Left cardiac atrium (tissue), 4 donors: ENCODE data around the gene ADGRB3. TPM values are rescaled to one million over a fixed set of nuclear protein-coding genes. Genes with fewer than 3 reads are reported as not detected.
"Not testable (repeated sequence)": the region's sequence is repeated elsewhere in the genome, so short reads cannot be mapped to it uniquely, and the experiment has no call there.

Experiments
- ATAC-seq, 2 donors: fragments of 200-7000 bp; cut with Tn5 transposase; one replicate each; pipeline ENCODE4 v1.9.1; 2020; ENCODE audit warnings: mild to moderate bottlenecking in 2 of 2, moderate library complexity in 2 of 2
- DNase-seq: peaks from one replicate; pipeline ENCODE4 v3.0.0-alpha.2; 2020
- intact Hi-C, 2 donors: fragments of 100-400 bp; cut with DNase I; formaldehyde crosslinking; loops; one replicate each; pipeline versions ENCODE4 v1.14.1 to v1.15.1; 2022 to 2023
- total RNA-seq, 2 donors: library from RNA; stranded (reverse); fragmentation: NEBNext Ultra II Directional; extraction: Animal tissue kit (Norgen Biotek cat#: 25700); gene quantifications; one replicate each; pipeline ENCODE4 v1.2.1, GENCODE V29; 2021
- donor health status: DM: no; HTN: yes; CAD: no.
- donor health status: DM: no; HTN: yes; CAD: no; lungs with severe emphysema.
- donor health status: DM: yes; HTN: yes; CAD: no.
- donor health status: Dilated cardiomyopathy.

The ADGRB3 gene
- total RNA-seq, 2 donors from 2014 or later: 1.7 to 2.3 TPM

DNA sequence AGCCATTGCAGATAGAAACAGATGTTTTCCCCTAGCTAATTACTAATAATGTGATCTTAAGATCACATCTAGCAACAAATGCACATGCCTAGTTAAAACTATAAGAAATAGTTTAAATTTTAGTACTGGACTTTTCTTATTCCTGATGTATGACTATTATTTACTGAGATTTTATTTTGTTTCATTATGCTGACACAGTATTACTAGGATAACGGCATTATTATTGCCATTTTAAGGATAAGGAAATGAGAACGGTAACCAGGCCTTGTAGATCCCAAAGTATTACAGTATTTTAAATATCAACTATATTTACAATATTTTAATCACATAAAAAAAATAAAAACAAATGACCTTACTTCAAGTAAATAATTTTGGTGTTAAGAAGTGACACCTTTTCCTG is 240.3 kb downstream of the ADGRB3 start:
- ATAC-seq: no peak
- DNase-seq: no peak
- intact Hi-C loops: loop anchor here in 1 of 2 donors (5.0 to 10.0 kb wide), 2 partner anchors 82 to 849 kb away; no protein-coding TSS in a partner anchor

DNA sequence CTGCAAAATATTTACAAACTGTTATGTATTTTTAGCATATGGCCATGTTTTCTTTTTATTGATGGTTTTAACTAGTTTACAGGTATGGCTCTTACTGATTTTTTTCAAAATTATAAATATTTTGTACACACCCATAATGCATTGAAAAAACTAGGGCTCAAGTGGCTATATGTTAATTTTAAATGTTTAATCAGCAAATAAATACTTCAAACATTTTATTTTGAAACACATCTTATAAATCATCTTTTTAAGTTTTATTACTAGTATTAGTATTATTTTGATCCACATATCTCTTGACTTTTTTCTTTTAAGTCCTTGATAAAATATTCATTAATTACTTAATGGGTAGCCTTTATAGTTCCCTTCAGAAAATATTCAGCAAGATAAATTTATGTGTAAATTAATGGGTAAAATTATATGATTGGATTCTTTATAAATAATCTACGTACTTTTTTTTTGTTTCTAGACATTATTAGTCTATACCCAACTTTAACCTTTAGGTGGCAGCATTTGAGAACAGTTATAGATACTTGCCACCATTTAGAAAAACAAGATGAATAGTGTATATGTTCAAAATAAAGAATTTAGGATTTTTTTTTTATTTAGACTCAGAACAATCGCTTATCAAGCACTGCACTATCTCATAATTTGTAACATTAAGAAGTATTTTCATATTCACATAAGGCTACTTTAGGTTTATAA is 241.9 kb downstream of the ADGRB3 start:
- no peak for ATAC-seq
- DNase-seq: no peak
- intact Hi-C loops: loop anchor here in 1 of 2 donors (5.0 to 10.0 kb wide), 2 partner anchors 80 to 848 kb away; no protein-coding TSS in a partner anchor

DNA sequence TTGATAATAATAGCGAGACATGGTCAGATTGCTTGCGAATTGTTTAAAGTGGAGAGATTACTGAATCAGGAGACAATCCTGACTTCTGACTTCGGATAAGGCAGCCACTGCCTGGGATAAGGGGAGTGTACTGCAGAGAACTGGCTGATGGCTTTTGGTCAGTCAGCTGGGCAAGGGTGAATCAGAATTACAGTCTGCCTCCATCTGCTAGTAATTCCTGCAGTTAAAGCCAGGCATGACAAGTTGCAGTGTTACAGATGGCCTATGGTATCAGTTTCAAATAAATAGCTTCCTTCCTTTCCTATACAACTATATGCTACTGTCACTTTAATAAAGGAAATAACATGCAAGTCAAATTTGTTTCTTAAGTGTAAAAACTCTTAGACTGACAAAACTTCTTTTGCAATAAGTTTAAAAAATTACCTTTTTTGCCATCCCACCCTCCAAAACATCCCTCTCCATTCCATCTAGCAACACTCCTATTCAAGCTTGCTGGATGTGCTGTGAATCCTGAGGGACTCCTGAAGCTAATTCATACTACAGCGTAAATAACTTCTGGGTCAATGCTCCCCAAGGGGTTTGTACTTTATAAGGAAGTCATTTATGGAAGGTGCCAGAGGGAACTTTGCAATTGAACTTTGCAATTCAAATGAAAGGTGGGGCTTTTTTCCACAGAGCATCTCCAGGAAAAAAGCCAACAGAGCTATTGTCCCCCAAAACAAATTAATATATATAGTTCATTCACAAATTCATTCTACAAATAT is 245.2 kb downstream of the ADGRB3 start:
- intact Hi-C loops: no loop called here
- no peak for ATAC-seq
- DNase-seq: no peak

DNA sequence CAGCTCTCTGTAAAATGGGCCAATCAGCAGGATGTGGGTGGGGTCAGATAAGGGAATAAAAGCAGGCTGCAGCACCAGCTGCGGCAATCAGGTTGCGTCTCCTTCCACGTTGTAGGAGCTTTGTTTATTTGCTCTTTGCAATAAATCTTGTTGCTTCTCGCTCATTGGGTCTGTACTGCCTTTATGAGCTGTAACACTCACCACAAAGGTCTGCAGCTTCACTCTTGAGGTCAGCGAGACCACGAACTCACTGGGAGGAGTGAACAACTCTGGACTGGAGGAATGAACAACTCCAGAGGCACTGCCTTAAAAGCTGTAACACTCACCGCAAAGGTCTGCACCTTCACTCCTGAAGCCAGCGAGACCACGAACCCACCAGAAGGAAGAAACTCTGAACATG is 248.2 kb downstream of the ADGRB3 start:
- DNase-seq, ATAC-seq, intact Hi-C loops: not testable (repeated sequence)

DNA sequence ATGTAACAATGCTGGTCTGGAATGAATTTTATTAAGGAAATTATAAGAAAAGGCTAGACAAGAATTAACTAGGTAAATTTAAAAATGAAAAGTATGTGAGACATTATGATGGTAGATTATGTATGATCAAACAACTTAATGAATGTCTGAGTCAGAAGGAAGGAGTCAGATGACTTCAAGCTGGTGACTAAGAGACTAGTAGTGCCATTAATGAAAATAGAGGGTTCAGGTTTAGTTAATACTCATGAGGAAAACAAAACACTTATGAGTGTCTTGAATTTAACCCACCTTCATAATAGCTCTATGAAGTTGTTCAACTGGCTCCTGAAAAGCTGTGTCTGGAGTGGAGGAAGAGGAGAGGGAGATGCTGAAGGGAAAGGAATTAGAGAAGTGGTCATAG is 256.3 kb downstream of the ADGRB3 start:
- no peak for ATAC-seq
- DNase-seq: no peak
- intact Hi-C loops: no loop called here

DNA sequence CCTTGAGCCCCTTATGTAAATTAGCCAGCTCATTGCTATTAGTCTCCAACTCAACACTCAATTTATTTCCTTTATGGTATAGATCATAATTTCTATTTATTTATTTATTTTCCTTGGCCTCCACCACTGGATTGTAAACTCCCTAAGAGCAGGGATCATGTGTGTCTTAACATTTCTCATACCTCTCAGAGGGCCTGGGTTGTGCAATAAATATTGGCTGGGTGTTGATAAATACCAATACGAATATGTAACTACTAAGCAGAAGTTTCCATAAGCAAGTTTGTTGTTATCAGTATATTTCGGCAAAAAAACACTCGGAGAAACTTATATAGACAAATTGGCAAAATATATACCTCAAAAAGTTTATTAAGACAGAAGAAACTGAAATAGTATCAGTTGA is 257.4 kb downstream of the ADGRB3 start:
- intact Hi-C loops: no loop called here
- no peak for ATAC-seq
- no peak for DNase-seq

DNA sequence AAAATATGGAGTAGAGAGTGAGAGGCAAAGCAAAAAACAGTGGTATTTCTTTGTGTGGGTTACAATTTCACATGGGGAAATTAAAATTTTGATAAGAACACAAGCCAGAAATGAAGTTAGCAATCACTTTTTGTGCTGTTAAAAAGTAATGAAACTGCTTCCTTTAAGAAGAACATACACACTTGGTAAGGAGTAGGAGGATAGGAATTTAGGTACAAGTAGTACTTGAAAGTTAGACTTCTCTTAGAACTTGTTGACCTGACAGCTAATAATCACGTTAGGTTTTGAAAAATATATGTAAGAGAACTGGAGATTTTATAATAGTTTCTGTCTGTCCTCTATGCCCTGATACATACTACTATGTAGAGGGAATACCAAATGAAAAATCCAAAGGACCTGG is 260.8 kb downstream of the ADGRB3 start:
- DNase-seq (no peak), ATAC-seq (no peak)
- intact Hi-C loops: no loop called here

DNA sequence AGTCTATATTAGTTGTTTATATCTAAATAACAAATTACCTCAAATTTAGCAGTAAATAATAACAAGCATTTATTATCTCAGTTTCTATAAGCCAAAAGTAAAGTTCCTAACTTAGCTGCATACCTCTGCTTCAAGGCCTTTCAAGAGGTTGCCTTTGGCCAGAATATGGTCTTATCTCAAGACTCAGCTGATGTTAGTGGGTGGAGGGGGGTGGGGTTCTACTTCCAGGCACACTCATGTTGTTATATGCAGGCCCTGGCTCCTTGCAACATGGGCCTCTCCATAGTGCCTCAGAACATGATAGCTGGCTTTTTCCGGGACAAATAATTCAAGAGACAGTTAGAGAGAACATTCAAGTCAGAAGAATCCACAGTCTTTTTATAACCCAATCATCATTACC is 266.0 kb downstream of the ADGRB3 start:
- ATAC-seq (no peak), DNase-seq (no peak)
- intact Hi-C loops: no loop called here

DNA sequence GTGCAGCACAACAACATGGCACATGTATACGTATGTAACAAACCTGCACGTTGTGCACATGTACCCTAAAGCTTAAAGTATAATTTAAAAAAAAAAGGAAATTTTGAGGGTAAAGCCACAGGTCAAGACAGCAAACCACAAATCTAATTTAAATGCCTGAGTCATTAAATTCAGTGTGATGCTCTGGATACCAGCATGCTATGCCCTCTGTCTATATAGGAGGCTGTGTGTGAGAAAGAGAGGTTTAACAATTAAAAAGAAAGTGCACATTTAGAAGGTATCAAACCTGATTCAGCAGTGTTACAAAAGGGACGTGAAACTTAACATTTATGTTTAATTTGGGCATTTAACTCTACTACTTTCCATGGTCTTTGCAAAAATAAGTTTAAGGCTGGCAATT is 276.3 kb downstream of the ADGRB3 start:
- DNase-seq (no peak), ATAC-seq (no peak)
- intact Hi-C loops: no loop called here

DNA sequence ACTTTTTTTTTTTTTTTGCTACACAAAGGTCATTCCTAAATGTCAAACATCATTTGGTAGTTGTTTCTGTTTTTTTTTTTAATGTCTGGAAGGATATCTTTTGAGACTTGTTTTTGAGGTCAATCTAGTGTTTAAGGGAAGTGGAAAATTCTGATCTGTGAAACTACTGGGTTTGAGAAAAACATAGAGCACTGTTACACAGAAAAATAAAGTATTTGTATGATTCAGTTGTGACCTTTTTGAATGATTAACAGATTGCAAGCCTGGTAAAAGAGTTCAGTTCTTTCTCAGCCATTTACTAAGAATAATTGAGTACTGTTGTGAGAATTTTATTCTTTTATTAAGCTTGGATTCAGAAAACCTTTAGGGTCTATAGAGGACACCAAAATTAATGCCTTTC is 276.7 kb downstream of the ADGRB3 start:
- intact Hi-C loops: no loop called here

DNA sequence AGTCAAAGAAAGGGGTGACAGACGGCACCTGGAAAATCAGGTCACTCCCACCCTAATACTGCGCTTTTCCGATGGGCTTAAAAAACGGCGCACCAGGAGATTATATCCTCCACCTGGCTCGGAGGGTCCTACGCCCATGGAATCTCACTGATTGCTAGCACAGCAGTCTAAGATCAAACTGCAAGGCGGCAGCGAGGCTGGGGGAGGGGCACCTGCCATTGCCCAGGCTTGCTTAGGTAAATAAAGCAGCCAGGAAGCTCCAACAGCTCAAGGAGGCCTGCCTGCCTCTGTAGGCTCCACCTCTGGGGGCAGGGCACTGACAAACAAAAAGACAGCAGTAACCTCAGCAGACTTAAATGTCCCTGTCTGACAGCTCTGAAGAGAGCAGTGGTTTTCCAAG is 277.7 kb downstream of the ADGRB3 start:
- ATAC-seq, intact Hi-C loops, DNase-seq: not testable (repeated sequence)

More for the DNA sequence above, 276.7 kb downstream of the ADGRB3 start:
- no peak for DNase-seq
- no peak for ATAC-seq

DNA sequence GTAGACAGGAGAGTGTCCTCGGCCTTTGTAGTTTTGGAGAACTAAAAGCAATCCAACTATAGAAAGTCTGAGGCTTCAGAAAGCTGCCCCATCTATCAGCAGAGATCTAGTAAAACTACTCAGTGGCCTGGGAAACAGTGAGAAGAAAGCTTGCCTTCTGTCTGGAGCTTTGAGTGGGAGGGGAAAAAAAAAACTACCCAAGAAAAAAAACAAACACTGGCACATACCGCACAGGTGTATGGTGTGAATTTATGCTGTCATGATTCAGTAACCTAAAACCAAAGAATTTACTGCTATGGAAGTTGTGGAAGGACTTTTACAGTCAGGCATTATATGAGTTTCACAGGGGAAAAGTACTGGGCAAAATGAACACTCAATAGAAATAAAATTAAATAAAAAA is 280.5 kb downstream of the ADGRB3 start:
- intact Hi-C loops: no loop called here
- no peak for DNase-seq
- ATAC-seq: no peak

DNA sequence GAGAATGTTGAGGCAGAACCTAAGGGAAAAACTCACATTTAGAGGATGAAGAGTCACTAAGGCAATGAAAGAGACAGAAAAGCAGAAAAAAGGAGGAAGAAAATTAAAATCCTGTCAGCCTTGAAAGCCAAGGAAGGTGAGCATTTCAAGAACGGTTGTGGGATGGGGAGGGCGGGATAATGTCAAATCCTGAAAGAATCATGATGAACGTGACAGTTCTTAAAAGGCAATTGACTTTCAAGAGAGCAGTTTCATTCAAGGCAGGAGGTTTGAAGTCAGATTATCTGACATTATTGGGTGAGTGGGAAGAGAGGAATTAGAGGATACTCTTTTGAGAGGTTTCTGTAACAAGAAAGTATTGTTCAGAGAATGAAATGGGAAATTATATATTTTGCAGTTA is 284.5 kb downstream of the ADGRB3 start:
- intact Hi-C loops: no loop called here
- no peak for ATAC-seq
- no peak for DNase-seq

DNA sequence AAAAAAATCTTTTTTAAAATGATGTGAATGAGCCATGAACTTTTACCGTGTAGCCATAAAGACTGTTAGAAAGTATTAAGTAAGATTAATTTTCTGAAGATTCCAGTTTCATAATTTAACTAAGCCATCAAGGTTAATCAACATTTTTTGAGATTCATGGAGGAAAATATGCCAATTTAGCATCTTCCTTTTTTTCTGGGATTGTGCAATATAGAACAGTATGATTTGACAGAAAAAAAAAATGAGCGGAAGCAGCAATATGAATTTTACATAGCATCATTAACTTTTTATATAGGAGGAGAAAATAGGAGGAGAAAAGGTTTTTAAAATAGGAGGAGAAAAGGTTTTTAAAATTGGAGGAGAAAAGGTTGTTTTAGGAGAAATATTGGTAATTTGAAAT is 306.3 kb downstream of the ADGRB3 start:
- intact Hi-C loops: no loop called here
- DNase-seq (no peak), ATAC-seq (no peak)

DNA sequence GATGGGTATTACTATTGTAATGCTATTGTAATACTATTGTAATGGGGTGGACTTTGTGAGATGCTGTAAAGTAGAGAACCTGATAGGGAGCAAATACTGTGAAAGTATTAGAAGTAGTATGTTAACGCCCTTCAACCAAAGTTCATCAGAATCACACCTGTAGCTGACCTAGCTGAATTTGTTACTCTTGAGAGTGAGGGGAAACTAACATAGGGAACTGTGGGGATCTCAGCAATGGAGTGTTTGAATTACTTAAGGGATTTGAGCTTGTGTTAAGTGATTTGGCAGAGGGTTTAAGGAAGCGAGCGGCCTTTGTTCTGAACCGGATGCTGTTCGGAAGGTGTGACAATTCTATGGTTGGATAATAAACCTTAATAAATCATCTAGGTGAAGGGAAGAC is 312.6 kb downstream of the ADGRB3 start:
- ATAC-seq (no peak), DNase-seq (no peak)
- intact Hi-C loops: no loop called here

DNA sequence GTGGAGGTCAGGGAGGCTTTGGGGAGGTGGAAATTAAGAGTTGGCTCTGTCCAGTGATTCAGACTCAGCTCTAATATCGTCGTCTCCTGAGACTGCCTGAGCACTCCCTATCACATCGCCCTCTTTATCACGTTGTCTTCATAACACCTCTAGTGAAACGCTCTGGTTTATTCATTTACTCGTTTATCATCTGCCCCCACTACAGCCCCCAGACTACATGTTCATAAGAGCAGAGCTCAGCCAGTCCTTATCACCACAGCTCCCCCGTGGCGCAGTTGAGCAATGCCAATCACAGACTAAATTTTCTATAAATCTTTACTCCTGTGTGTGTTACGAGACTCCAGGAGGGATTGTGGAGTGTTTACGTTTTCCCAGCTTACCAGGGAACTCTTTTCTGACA is 316.2 kb downstream of the ADGRB3 start:
- intact Hi-C loops: no loop called here
- no peak for ATAC-seq

DNA sequence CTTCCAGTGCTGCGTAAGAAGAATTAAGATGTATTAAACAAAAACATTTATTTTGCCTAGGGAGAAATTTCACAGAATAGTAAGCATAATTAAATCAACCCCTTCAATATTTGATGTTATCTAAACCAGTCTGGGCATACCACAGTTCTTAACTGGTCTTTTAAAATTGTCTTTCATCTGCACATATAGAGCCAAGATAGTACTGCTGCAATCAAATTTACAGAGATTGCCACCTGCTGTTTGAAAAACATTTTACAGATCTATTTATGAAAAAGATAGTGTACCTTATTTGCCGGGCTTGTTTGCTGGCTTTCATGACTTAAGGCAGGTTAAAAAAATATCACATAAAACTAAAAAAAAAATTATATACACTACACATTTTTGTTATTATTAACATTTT is 323.2 kb downstream of the ADGRB3 start:
- DNase-seq (no peak), ATAC-seq (no peak)
- intact Hi-C loops: loop anchor here in 1 of 2 donors (5.0 kb wide), 1 partner anchor 81 kb away; no protein-coding TSS in a partner anchor

More for the DNA sequence above, 316.2 kb downstream of the ADGRB3 start:
- no peak for DNase-seq

DNA sequence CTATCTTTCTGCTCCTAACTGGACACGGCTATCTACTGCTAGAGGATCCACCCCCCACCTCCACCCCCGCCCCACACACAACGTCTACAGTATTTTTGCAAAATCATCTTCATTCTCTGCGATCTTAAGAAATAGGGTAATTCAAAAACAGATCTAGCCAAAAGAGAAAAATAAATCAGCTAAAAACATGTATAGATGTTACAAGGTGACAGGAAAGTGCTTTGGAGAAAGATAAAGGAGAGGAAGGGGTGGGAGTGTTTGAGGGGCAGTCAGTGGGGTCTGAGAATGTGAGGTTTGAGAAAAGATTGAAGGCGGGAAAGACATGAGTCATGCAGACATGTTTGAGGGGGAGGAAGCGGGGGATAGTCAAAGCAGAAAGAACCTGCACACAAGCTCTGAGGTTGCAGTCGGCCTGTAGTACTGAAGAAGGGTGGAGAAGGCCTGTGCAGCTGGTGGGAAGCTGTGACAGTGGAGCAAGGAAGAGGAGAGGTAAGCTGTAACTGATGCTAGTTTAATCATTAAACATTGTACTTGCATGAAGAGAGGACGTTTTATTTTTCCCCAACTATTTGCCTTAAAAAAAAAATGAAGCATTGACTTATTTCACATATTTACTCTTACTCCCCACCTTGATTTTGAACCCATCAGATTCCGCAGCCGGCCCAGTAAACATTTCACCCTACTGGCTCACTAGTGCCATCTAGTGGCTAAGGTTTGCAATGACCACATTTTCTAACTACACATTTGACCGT is 332.6 kb downstream of the ADGRB3 start:
- ATAC-seq (peak; percentile 55 to 68), DNase-seq (peak; percentile 48)

DNA sequence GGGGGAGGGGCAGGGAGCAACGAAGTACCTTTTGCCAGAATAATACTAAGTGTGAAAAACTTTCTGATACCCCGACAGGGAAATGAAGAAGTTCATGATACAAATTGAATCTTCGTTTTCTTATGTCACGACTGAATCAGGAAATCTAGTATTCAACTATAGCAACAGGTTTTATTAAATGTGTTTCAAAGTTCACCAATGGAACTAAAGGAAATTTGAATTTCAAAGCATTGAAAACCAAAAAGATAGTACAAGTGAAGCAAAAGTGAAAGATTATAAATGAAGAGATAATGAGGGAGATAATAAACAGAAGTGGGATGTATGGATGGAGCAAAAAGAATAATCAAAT is 333.2 kb downstream of the ADGRB3 start:
- intact Hi-C loops: loop anchor here in 1 of 2 donors (10.0 kb wide), 1 partner anchor 333 kb away; the partner anchor contains the start of gene ADGRB3
- ATAC-seq (no peak), DNase-seq (no peak)

More for the DNA sequence above, 332.6 kb downstream of the ADGRB3 start:
- intact Hi-C loops: loop anchor here in 1 of 2 donors (10.0 kb wide), 1 partner anchor 333 kb away; the partner anchor contains the start of gene ADGRB3

DNA sequence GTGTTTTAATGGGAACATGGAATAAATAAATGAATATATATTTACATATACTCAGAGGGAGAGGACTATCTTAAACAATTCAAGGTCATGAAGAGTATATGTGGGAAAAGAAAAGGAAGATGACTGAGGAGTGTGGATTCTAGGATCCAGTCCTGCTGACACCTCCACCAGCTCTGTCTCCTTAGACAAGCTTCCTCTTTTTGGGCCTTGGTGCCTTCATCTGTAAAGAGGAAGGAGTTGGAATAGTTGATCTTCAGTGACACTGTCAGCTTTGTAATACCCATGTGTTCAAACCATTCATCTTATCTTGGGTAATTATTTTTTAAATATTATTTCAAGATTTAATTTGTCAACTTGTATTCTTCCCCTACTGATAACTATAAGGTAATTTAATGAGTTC is 338.0 kb downstream of the ADGRB3 start:
- DNase-seq: no peak
- intact Hi-C loops: loop anchor here in 1 of 2 donors (10.0 kb wide), 1 partner anchor 752 kb away; no protein-coding TSS in a partner anchor
- no peak for ATAC-seq
